PFSK-1 (cell line): ENCODE data around the gene RAB13.

Experiments
- FOXP2 ChIP-seq: optimal IDR thresholded peaks from 2 replicates; pipeline ENCODE3; 2011; ENCODE audit warnings: borderline replicate concordance, control low read depth, inconsistent platforms; ENCODE audit not compliant: insufficient read depth; ENCODE audit errors: extremely low read length, extremely low read depth
- POLR2AphosphoS5 ChIP-seq: IDR thresholded peaks from 2 replicates; pipeline ENCODE4 v1.6.1; 2012; ENCODE audit warnings: low read depth, mild to moderate bottlenecking, control low read depth, low read length, moderate library complexity
- REST ChIP-seq, 2 experiments: IDR thresholded peaks; 2 replicates each; pipeline versions ENCODE4 v1.6.1 to v1.8.0; 2011 to 2012; ENCODE audit warnings: low read depth in 2 of 2, low read length in 2 of 2, control low read depth in 1 of 2, inconsistent platforms in 1 of 2, mild to moderate bottlenecking in 1 of 2, moderate library complexity in 1 of 2; ENCODE audit not compliant: insufficient read depth in 1 of 2
- SIN3A ChIP-seq: IDR thresholded peaks from 2 replicates; pipeline ENCODE4 v1.6.1; 2012; ENCODE audit warnings: mild to moderate bottlenecking, low read length, moderate library complexity, borderline replicate concordance; ENCODE audit not compliant: insufficient read depth
- TAF1 ChIP-seq: IDR thresholded peaks from 2 replicates; pipeline ENCODE4 v1.6.1; 2012; ENCODE audit warnings: low read length, control low read depth, borderline replicate concordance; ENCODE audit not compliant: insufficient read depth

GRCh38 chr1:153945131-153945794 lies 40.9 kb downstream of the RAB13 start:
- no peak for TF ChIP-seq POLR2AphosphoS5
- TF ChIP-seq SIN3A, result no peak
- TF ChIP-seq REST (IDR thresholded peaks at IDR 0.05; ENCODE audit: insufficient read depth in 1 of 2, low read depth in 2 of 2, low read length in 2 of 2), result no peak
- TF ChIP-seq TAF1, result no peak
- no peak for TF ChIP-seq FOXP2
